Thyroid gland (tissue), 4 donors: ENCODE measurements around the gene GNG7. TPM values are rescaled to one million over a fixed set of nuclear protein-coding genes. Genes with fewer than 3 reads are reported as not detected.
"Not testable (repeated sequence)": the region's sequence is repeated elsewhere in the genome, so short reads cannot be mapped to it uniquely, and the experiment has no call there.

Experiments used
- DNase-seq, 2 donors: peaks; one replicate each; pipeline ENCODE4 v3.0.0-alpha.2; 2019
- H3K27ac ChIP-seq, 3 donors: fragments of 200-600 bp; sonication (generic); 1 replicate in 2 of 3; 2 replicates in 1 of 3; pipeline ENCODE4 v1.5.1; 2016 to 2019; ENCODE audit warnings: mild to moderate bottlenecking in 1 of 3, moderate library complexity in 1 of 3
- H3K27me3 ChIP-seq: fragments of 200-600 bp; sonication (generic); one replicate; pipeline ENCODE4 v1.5.1; 2019
- H3K36me3 ChIP-seq, 2 donors: fragments of 200-600 bp; sonication (generic); one replicate each; pipeline ENCODE4 v1.5.1; 2016 to 2019
- H3K4me1 ChIP-seq, 2 donors: fragments of 200-600 bp; sonication (generic); one replicate each; pipeline ENCODE4 v1.5.1; 2017 to 2019
- H3K4me3 ChIP-seq, 3 donors: fragments of 200-600 bp; sonication (generic); replicated peaks in 1 of 3; 1 replicate in 2 of 3; 2 replicates in 1 of 3; pipeline ENCODE4 v1.5.1; 2016; ENCODE audit warnings: mild to moderate bottlenecking in 1 of 3
- H3K9me3 ChIP-seq: fragments of 200-600 bp; sonication (generic); one replicate; pipeline ENCODE4 v1.5.1; 2017
- POLR2A ChIP-seq, 2 donors: fragments of 450-650 bp; IDR thresholded peaks; one replicate each; pipeline ENCODE4 v1.6.1; 2017; ENCODE audit warnings: antibody characterized with exemption in 2 of 2, mild to moderate bottlenecking in 2 of 2, moderate library complexity in 1 of 2
- WGBS, 2 donors: methylation state at CpG; one replicate each; pipeline ENCODE4 v1.1.5; 2017; 5-methylcytosine and 5-hydroxymethylcytosine counted together
- intact Hi-C: fragments of 100-400 bp; cut with DNase I; formaldehyde crosslinking; loops from one replicate; pipeline ENCODE4 v1.15.1; 2023
- total RNA-seq, 4 donors: library from RNA; depleted of rRNA; stranded (reverse); fragments of >200 nt; gene quantifications; one replicate each; pipeline ENCODE4 v1.2.3, GENCODE V29; 2016
- TF ChIP-seq, protein P1 (sequence below), 6 experiments: fragments of 200-600 bp in 3 of 6; fragments of 450-650 bp in 3 of 6; sonication (generic) in 3 of 6; IDR thresholded peaks; one replicate each; pipeline ENCODE4 v1.5.1; 2016 to 2019; ENCODE audit warnings: antibody characterized with exemption in 6 of 6, mild to moderate bottlenecking in 2 of 6, inconsistent platforms in 1 of 6, moderate library complexity in 1 of 6

The GNG7 gene
- total RNA-seq, 4 donors from 2014 or later, result 3.8 to 6.9 (median 5.6) TPM

- no peaks in the 10 kb centered on the region for H3K36me3 ChIP-seq
- 70 to 76% methylated on average over 14 of the region's 14 CpGs for WGBS, 2 donors
- no peaks in the 10 kb centered on the region for H3K27me3 ChIP-seq
- H3K9me3 ChIP-seq, result no peaks in the 10 kb centered on the region
- TF ChIP-seq, protein P1, sequence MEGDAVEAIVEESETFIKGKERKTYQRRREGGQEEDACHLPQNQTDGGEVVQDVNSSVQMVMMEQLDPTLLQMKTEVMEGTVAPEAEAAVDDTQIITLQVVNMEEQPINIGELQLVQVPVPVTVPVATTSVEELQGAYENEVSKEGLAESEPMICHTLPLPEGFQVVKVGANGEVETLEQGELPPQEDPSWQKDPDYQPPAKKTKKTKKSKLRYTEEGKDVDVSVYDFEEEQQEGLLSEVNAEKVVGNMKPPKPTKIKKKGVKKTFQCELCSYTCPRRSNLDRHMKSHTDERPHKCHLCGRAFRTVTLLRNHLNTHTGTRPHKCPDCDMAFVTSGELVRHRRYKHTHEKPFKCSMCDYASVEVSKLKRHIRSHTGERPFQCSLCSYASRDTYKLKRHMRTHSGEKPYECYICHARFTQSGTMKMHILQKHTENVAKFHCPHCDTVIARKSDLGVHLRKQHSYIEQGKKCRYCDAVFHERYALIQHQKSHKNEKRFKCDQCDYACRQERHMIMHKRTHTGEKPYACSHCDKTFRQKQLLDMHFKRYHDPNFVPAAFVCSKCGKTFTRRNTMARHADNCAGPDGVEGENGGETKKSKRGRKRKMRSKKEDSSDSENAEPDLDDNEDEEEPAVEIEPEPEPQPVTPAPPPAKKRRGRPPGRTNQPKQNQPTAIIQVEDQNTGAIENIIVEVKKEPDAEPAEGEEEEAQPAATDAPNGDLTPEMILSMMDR (IDR thresholded peaks at IDR 0.05), result no peak
- TF ChIP-seq POLR2A (IDR thresholded peaks at IDR 0.05), result no peak
- intact Hi-C loops, result no loop called here
- H3K27ac ChIP-seq, result no peak overlapping the region
- DNase-seq, result no peak
- H3K4me1 ChIP-seq, result no peaks in the 10 kb centered on the region
- H3K4me3 ChIP-seq, result no peak overlapping the region
Measured at GRCh38 chr19:2561895-2562294, 140.6 kb downstream of the GNG7 start.

GRCh38 chr19:2561221-2561620, 141.3 kb downstream of the GNG7 start:
- H3K4me1 ChIP-seq, result no peaks in the 10 kb centered on the region
- 74 to 93% methylated on average over 3 to 5 of the region's 5 CpGs for WGBS, 2 donors

DNA sequence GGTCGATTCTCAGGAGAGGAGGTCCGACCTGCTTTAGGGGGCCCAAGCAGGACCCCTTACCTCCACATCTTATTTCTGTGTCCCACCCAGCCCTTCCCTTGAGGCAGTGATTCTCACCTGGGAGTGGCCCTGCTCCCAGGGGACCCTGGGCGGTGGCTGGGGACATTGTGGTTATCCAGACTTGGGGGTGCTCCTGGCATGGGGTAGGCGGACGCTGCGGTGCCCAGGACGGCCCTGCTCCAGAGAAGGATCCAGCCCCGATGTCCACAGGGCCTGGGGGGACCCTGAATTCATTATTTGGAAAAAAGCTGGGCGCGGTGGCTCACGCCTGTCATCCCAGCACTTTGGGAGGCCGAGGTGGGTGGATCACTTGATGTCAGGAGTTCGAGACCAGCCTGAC, 142.1 kb downstream of the GNG7 start:
- Histone ChIP-seq H3K27me3 (no peaks in the 10 kb centered on the region), H3K9me3 (no peaks in the 10 kb centered on the region), H3K4me3 (no peak overlapping the region), H3K36me3 (no peaks in the 10 kb centered on the region), H3K27ac (no peak overlapping the region), H3K4me1 (no peaks in the 10 kb centered on the region)
- 94 to 99% methylated on average over 7 to 11 of the region's 13 CpGs for WGBS, 2 donors
- intact Hi-C loops, result no loop called here
- no peak for TF ChIP-seq POLR2A (IDR thresholded peaks at IDR 0.05)
- TF ChIP-seq, protein P1 (IDR thresholded peaks at IDR 0.05), result no peak
- DNase-seq, result no peak

More at GRCh38 chr19:2561221-2561620, 141.3 kb downstream of the GNG7 start:
- H3K36me3 ChIP-seq, result no peaks in the 10 kb centered on the region
- no peak overlapping the region for H3K4me3 ChIP-seq
- H3K27me3 ChIP-seq, result no peaks in the 10 kb centered on the region
- no peak for DNase-seq
- no peak overlapping the region for H3K27ac ChIP-seq
- intact Hi-C loops, result no loop called here
- H3K9me3 ChIP-seq, result no peaks in the 10 kb centered on the region
- no peak for TF ChIP-seq POLR2A (IDR thresholded peaks at IDR 0.05)
- TF ChIP-seq, protein P1 (IDR thresholded peaks at IDR 0.05), result no peak

DNA sequence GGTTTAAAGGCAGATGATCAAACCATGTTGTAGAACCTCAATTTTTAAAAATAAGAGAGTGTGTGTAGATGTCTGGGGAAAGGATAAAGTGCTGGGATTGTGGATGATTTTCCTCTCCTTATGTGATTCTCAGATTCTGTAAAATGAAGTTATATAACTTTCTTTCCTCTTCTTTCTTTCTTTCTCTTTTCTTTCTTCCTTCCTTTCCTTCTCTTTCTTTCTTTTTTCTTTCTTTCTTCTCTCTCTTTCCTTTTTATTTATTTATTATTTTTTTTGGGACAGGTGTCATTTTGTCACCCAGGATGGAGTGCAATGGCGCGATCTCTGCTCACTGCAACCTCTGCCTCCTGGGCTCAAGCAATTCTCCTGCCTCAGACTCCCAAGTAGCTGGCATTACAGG, 144.0 kb downstream of the GNG7 start:
- Histone ChIP-seq H3K4me3 (no peak overlapping the region), H3K36me3 (no peaks in the 10 kb centered on the region), H3K4me1 (no peaks in the 10 kb centered on the region), H3K27me3 (no peaks in the 10 kb centered on the region), H3K9me3 (no peaks in the 10 kb centered on the region), H3K27ac (no peak overlapping the region)
- DNase-seq, result no peak
- intact Hi-C loops, result no loop called here
- WGBS, 2 donors, result 96 to 100% methylated on average over 2 of the region's 2 CpGs
- TF ChIP-seq, protein P1 (IDR thresholded peaks at IDR 0.05), result no peak
- no peak for TF ChIP-seq POLR2A (IDR thresholded peaks at IDR 0.05)

- H3K9me3 ChIP-seq, H3K36me3 ChIP-seq, DNase-seq, intact Hi-C loops, H3K4me3 ChIP-seq, H3K27me3 ChIP-seq, H3K4me1 ChIP-seq, H3K27ac ChIP-seq: not testable (repeated sequence)
- 80% methylated on average over 7 of the region's 7 CpGs for WGBS, 2 donors
Measured at GRCh38 chr19:2558131-2558530, 144.4 kb downstream of the GNG7 start.

GRCh38 chr19:2557093-2557440, 145.4 kb downstream of the GNG7 start:
- Histone ChIP-seq H3K36me3 (no peaks in the 10 kb centered on the region), H3K4me1 (no peaks in the 10 kb centered on the region), H3K4me3 (no peak overlapping the region), H3K27me3 (no peaks in the 10 kb centered on the region), H3K27ac (no peak overlapping the region), H3K9me3 (no peaks in the 10 kb centered on the region)
- TF ChIP-seq, protein P1 (IDR thresholded peaks at IDR 0.05), result no peak
- TF ChIP-seq POLR2A (IDR thresholded peaks at IDR 0.05), result no peak
- intact Hi-C loops, result no loop called here
- DNase-seq, result no peak
- 93 to 95% methylated on average over 16 to 17 of the region's 17 CpGs for WGBS, 2 donors
